Left ventricle myocardium superior (tissue), 1 donor: ENCODE measurements around the gene WWC2. TPM values are rescaled to one million over a fixed set of nuclear protein-coding genes. Genes with fewer than 3 reads are reported as not detected.

Experiments used
- ATAC-seq: fragments of 200-7000 bp; cut with Tn5 transposase; one replicate; pipeline ENCODE4 v1.9.1; 2020; ENCODE audit warnings: mild to moderate bottlenecking, moderate library complexity
- DNase-seq: peaks from one replicate; pipeline ENCODE4 v3.0.0-alpha.2; 2020
- intact Hi-C: fragments of 100-400 bp; cut with micrococcal nuclease; formaldehyde crosslinking; loops from one replicate; pipeline ENCODE4 v1.11.0; 2022
- long read RNA-seq: library from polyadenylated mRNA; unstranded; transcript quantifications from one replicate; pipeline ENCODE4 v2.0.0, GENCODE V29; 2021
- total RNA-seq: library from RNA; stranded (reverse); fragmentation: NEBNext Ultra II Directional; extraction: Animal tissue kit (Norgen Biotek cat#: 25700); gene quantifications from one replicate; pipeline ENCODE4 v1.2.1, GENCODE V29; 2021
- donor health status: DM: no; HTN: yes; CAD: no; lungs with severe emphysema.

The WWC2 gene
- 38.0 TPM for total RNA-seq
- long read RNA-seq, full-length matches to known transcripts = 39 of 53 reads
- long read RNA-seq, partial matches to known transcripts = 11 of 53 reads
- long read RNA-seq, other reads (novel, unspliced or antisense) = 3 of 53 reads

DNA sequence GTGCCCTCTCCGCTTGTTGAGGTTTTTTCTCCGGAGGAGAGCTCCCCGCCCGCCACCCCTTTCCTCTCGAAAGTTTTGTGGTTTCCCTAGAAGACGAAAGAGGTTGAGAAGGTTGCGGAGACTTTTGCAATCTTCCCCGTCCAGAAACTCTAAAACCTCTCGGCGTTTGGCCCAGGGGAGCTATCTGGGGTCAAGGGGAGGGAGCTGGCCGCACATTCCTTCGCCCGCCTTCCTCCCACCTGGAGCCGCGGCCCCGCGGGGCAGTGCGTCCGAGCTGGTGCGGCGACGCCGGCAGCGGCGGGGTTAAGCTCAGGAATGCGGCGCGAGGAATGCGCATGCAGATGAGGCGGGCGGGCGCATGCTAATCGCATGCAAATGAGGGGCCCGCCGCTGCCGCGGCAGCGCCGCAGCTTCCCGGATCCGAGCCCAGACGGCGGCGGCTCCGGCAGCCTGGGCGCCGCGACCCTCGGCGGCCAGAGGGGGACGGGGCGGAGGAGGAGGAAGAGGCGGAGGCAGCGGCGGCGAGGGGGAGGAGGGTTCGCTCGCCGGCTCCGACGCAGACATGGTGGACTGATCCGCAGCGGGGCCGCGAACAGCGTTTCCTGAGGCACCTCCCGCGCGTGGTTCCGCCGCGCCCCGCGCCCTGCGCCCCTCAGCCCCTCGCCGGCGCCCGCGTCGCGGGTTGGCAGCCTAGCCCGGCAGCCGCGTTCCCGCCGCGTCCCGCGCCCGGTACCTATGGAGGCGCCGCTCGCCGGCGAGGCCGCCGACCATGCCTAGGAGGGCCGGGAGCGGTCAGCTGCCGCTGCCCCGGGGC is at the start of gene WWC2:
TSS of gene WWC2 (plus strand) at position 535 of the 814 bp plus-strand sequence. CDS start at position 770, 235 bp downstream.
- DNase-seq (peak; percentile 95), ATAC-seq (peak; percentile 93)
- intact Hi-C loops = no loop called here

DNA sequence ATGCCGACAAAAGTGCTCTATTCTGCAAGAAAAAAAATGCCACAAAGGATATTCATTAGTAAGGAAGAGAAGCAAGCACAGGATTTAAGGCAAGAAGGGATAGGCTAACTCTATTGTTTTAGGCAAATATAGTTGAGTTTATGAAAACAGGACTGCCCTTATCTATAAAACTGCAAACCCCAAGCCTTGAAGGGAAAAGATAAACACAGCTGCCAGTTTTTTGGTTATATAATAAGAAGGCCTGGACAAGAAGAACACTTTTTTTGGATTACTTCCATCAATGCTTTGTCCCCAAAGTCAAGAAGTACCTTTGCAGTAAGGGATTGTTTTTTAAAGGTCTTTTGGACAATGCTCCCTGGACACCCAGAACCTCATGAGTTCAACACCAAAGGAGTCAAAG is 45.4 kb upstream of the WWC2 start:
- ATAC-seq (no peak), DNase-seq (no peak)
- intact Hi-C loops = loop anchor here (10.0 kb wide), 1 partner anchor 99 kb away; no protein-coding TSS in a partner anchor

DNA sequence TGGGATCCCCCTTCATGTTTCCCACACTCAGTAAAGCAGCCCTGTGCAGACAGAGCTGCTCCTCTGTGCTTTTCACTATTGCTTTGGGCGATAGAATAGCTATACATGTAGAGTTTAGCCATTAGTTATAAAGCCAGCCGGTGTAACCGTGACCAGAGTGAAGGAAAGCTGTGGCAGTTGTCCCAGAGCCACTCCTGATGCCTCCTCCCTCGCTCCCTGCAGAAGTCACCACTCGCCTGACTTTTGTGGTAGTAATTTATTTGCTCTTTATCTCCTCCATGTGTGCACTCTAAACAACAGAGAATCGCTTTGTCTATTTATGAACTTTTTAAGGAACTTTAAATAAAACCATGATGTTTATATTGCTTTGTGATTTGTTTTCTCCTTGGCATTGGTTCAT is 41.8 kb upstream of the WWC2 start:
- ATAC-seq = no peak
- no peak for DNase-seq
- intact Hi-C loops = loop anchor here (10.0 kb wide), 1 partner anchor 102 kb away; no protein-coding TSS in a partner anchor

DNA sequence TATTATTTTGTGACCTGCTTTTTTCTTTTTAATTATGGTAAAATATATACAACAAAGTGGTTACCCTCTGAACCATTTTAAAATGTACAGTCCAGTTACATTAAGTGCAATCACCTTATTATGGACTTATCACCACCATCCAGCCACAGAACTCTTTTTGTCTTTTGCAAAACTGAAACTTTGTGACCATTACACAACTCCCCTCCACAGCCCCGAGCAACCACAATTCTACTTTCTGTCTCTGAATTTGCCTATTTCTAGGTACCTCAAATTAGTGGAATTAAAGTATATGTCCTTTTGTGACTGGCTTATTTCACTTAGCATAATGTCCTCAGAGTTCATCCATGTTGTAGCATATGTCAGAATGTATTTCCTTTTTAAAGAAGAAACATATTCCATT is 39.3 kb upstream of the WWC2 start:
- intact Hi-C loops = loop anchor here (10.0 kb wide), 1 partner anchor 105 kb away; no protein-coding TSS in a partner anchor

DNA sequence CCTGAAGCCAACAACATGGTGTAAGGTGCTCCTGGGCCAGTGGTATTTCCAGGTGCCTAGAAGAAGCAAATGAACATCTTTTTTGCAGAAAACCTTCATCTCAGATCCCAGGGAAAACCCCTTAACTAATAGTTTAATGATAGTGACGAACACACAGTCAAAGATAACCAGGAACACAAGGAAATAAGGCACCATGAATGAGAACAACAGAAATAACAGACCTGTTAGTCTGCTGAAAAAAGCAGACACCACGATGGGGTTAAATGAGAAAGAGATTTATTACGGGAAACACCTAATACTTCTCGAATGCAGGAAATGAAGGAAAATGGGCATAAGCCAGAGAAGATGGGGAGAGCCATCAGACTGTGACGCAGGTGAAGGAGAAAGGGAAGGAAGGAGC is 30.6 kb upstream of the WWC2 start:
- ATAC-seq (no peak), DNase-seq (no peak)
- intact Hi-C loops = no loop called here

More for the DNA sequence above, 39.3 kb upstream of the WWC2 start:
- DNase-seq = no peak
- no peak for ATAC-seq

DNA sequence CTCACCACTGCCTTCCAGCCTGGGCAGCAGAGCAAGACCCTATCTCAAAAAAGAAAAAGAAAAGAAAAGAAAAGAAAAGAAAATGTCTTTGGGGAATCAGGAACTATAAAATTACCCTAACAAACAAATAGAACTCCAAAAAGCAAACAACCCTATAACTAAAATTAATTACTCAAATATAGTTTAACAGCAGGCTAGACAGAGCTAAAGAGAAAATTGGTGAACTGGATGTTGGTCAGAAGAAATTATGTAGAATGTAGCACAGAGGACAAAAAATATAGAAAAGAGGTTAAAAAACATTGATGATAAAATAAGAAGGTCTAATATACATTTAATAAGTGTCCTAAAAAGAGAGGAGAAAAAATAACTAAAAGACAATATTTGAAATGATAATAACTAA is 27.8 kb upstream of the WWC2 start:
- DNase-seq = no peak
- intact Hi-C loops = loop anchor here (5.0 kb wide), 1 partner anchor 191 kb away; no protein-coding TSS in a partner anchor
- ATAC-seq = no peak

DNA sequence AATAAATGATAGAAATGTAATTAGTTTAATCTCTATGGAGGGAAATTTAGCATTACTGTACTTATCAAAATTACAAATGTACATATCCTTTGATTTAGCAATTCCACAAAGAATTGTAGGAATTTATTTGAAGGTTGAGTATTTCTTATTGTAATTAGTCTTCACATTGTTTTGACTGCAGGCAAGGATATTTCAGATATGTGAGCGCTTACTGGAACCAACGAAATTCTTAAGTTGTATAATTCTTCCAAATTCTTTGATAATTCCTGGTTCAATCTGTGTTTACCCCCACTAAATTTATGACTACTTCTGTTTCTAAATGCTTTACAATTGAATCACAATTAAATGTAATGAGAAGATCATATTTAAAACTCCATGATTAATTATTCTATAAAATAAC is 26.9 kb upstream of the WWC2 start:
- DNase-seq (no peak), ATAC-seq (no peak)
- intact Hi-C loops = loop anchor here (5.0 kb wide), 1 partner anchor 190 kb away; no protein-coding TSS in a partner anchor

DNA sequence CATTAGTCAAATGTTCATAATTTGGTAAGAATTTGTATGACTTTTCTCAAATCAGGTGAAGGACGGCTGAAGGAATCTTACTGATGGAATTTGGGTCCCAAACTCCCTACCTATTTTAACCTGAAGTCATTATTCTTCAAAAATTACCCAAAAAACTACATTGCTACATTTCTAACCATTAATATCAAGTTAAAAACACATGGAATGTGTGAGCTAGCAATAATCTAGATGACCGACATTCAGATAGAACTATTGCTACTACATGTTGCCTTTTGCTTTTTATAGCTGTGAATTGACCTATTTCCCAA is 25.3 kb upstream of the WWC2 start:
- intact Hi-C loops = loop anchor here (5.0 kb wide), 1 partner anchor 189 kb away; no protein-coding TSS in a partner anchor
- no peak for ATAC-seq

DNA sequence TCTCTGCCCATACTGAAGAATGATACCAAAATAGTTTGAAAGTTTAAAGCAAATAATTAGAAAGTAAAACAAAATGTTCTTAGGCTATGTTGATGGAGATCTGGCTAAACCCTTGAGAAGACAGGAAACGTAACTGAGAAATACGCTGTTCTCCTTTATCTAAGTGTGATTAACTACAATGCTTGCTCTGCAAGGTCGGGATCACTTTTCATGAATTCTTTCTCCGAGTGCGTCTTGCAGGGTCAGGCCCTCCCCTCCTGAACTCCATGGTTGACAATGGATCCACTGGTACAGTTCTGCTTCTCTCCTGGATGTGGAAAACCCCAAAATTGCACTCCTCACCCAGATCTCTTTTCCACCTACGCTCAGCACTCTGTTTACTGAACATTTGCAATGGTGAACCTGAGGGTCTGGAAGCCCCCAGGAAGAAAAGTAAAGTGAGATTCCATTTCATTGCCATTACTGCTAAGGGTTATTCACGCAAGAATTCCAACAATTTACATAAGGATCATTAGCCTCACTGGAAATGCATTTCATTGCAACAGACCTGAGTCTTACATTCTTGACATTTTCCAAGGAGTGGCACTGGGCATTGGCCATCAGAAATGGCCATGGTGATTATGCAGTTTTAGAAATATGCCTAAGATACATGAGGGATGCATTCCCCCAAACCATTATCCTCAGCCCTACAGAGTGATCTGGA is 24.6 kb upstream of the WWC2 start:
- intact Hi-C loops = loop anchor here (5.0 kb wide), 1 partner anchor 188 kb away; no protein-coding TSS in a partner anchor
- no peak for DNase-seq
- ATAC-seq = no peak

More for the DNA sequence above, 25.3 kb upstream of the WWC2 start:
- DNase-seq = no peak

DNA sequence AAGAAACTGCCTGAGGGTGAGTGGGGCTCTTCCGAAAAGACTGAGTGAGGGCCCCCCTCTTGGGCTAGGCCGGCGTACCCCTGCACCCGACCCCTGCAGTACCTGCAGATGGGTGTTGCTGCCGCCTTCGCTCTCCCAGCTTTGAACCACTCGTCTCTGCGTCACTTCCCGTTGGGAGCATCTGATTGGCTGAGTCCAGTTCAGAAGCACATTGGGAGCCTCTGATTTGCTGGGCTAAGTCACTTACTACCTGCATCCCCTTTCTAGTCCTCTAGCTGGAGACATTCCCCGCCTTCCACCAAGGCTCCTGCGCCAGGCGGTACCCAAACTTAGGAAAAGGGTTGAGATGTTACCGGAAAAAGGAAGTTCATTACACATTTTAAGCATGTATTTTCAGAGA is 20.4 kb upstream of the WWC2 start:
- no peak for DNase-seq
- no peak for ATAC-seq
- intact Hi-C loops = no loop called here

DNA sequence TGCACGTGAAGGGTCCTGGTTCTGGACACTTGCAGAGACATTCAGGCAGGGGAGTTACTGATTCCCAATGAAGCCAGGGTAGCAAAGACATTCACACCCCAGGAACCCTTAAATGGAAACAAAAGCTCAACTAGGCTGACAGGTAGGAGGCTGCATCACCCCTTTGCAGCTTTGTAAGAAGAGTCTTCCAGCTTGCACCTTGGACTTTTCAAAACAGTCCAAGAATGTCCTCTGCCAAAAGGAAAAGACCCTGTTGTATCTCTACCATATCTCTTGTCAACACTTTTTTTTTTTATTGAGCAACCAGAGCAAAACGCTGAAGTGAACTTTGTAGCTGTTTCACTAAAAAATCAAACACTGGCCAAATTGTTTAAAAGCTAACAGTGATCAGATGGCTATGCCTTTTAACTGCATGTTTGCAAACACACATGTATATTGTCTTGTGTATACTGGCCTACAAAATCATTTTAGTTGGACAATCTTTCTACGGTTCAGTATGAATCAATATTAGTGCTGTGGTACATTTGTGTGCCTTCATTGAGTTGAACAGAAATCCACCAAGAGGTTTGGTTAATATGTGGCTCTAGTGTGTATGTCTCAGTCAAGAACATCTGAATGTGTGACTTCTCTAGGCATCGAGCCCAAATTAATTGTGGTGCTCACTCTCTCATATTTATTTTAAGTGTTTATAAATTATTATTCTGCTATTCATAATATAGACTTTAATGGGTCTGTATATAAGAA is 18.5 kb upstream of the WWC2 start:
- DNase-seq (no peak), ATAC-seq (no peak)
- intact Hi-C loops = no loop called here

DNA sequence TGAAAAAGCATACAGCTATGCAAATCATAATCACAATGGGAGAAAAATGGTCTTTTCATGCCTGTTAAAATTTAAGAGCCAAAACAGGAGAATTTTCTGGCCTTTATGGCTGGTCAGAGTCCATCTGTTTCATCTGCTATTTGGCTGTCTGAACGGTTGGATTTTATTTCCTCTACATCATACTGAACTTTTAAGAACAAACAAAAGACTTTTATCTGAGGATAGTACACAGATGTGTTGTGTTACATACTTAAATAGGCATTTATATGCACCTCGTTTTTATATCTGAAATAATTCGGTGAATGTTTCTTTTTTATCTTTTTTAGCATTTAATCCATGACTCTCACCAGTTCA is 18.0 kb upstream of the WWC2 start:
- no peak for ATAC-seq
- no peak for DNase-seq
- intact Hi-C loops = no loop called here

DNA sequence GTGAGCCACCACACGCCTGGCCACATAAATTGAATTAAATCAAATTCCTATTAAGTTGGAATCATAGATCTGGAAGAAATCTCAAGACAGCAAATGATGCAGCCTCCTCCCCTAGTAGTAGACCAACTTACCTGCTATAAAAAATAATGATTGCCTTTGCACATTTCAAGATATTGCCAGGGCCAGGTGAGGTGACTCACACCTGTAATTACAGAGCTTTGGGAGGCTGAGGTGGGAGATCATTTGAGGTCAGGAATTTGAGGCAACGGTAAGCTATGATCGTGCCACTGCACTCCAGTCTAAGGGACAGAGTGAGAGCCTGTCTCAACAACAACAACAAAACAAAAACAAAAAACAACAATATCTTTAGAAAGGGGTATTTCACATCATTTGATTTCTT is 17.0 kb upstream of the WWC2 start:
- intact Hi-C loops = no loop called here
- ATAC-seq (no peak), DNase-seq (no peak)

DNA sequence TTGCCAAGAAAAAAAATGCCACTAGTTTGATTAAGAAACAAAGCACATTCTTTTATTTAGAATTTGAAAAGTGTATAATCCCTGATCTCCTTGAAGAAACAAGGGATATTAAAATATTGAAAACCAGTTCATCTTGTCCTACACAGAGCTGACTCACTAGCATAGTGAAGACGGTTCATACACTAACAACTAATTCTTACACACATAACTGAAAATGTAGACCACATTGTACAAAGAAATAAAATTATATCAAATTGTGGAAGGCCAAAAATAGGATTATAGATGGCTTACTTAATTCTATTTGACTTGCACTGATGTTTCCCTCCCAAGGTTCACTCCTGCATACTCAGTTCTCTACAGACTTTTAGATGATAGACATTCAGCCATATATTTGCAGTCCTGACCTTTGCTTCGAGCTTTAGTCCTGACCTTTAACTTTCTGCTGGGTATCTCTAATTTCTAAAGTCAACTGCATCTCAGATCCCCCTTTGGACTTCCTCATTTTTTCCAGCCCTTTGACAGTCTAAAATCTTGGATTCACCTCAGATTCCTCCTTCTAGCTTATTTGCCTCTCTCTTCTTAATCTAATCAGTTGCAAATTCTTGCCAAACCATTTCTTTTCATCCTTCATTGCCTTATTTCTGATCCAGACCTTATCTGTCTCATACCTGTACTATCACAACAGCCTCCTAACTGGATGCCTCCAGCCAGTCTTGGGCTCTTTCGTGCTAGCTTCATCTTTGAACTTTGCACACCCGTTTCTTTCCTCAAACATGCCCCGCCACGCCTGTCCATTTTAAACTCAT is 4.5 kb upstream of the WWC2 start:
- intact Hi-C loops = no loop called here
- no peak for ATAC-seq
- DNase-seq = no peak

DNA sequence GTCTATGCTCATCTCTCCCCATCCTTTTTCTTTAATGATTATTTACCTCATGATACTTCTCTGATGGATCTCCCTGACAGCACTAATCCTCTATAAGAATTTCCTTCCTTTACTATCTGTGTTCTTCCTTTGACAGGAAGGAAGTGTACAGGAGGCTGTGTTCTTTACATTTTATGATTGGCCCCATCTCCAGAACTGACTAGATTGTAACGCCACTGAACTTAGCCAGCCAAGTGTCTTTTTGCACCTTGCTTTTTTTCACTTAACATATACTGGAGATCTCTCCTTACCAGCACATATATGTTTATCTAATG is 3.9 kb upstream of the WWC2 start:
- intact Hi-C loops = no loop called here
- DNase-seq = no peak
- no peak for ATAC-seq

DNA sequence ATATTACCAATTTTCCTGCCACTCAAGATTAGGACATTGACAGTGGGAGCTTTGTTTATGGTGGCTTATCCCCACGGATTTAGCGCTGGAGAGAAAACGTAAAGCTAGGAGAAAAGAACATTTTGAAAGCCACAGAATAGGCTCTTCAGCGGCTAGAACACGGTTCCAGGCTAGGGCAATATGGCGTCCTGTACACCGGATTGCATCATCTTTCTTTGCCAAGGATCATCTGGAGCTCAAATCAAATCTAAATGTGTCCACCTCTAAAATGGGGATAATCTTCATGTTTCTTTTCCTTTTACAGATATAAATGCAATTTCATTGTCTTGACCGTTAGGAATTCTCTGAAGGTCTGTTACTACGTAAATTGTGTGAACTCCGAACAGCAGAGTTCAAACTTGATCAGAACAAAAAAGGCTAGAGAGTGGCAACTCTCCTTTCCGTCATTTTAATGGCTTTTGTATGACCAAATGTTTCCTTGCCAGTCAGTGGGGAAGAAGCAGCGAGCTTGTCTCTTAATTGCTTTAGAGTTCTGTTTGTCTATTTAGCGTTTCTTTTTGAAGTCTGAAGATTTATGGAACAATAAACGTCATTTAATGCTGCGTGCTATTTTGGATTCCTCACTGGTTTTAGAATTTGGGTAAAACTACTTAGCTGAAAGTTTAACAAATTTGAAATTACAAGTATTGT is 2.6 kb upstream of the WWC2 start:
- intact Hi-C loops = no loop called here
- no peak for DNase-seq
- ATAC-seq = no peak

DNA sequence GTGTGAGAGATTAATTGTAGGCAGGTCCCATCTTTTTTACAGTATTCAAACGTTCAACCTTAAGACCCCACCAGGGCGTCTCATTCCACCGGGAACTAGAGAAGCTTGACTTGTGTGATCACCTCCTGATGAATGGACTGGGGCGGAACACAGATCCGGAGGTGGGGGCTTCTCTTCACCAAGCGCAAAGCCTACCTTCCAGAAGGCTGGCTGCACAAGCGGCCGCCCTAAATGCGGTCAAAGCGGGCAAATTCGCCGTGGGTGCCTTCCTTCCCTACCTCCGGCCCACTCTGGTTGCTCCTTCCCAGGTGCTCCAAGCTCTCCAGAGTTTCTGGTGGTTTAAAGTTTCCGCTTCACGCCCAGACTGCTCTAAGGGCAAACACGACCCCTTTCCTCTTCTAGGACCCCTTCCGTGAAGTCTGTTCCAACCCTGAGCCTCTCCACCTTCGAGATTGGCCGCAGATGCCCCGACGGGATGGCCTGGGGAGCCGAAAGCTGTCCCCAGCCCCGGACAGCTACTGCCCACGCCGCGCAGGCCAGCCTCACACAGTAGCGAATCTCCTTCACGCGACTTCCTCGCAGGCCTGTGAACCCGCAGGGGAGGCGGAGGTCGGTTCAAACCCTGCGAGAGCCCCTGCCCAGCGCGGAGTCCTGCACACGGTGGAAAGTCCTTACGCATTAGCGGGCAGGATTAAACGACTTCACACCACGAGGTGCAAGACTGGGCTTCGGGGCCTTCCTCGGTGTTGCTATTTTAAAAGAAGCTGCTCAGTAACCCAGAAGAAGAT is 1.6 kb upstream of the WWC2 start:
- intact Hi-C loops = no loop called here
- ATAC-seq (peak; percentile 6), DNase-seq (peak; percentile 56)
